Measurements from ENCODE around the gene HOXA3.

Gene HOXA3

DNA sequence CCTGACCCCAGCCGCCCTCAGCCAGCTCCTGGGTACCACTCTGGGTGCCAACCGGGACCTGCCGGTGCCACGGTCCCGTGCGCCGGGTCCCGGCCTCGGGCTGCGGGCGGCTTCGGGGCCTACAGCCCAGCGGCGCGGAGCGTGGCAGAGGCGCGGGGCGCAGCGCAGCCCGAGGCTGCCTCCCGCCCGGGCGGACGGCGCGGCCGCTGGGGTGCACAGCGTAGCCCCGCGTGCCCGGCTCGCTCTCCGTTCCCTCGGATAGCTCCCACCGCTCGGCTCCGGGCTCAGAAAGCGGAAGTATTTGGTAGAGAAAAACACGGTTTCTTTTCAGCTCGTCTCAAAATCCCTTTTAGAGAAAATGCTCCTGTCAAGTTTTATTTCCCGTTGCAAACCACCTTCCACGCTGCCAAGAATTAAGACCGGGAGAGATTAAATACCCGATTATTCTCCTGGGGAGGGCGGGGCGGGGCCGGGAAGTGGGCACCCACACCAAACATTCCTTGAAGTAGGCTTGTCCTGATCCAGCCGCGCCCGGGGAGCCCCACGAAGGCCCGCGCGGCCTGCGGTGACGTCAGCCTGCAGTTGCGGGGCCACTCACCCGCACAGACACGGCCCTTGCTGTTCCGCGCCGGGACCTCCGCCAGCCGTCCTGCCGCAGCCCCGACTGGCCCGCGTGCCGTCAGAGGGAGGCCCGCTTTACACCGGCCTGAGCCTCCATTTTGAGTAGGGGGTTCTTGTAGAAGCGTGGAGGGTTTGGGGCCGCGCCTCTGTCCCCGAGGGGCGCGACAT lies 40.4 kb upstream of the HOXA3 start:
- no peak overlapping the region for H3K4me3 ChIP-seq (replicated peaks in 1 of 2; ENCODE audit: low read depth in 2 of 2, low read length in 2 of 2)
- peak in 1 of 2 donors; percentile 17 for DNase-seq (ENCODE audit: low read depth in 2 of 2)
- TF ChIP-seq, protein P1, sequence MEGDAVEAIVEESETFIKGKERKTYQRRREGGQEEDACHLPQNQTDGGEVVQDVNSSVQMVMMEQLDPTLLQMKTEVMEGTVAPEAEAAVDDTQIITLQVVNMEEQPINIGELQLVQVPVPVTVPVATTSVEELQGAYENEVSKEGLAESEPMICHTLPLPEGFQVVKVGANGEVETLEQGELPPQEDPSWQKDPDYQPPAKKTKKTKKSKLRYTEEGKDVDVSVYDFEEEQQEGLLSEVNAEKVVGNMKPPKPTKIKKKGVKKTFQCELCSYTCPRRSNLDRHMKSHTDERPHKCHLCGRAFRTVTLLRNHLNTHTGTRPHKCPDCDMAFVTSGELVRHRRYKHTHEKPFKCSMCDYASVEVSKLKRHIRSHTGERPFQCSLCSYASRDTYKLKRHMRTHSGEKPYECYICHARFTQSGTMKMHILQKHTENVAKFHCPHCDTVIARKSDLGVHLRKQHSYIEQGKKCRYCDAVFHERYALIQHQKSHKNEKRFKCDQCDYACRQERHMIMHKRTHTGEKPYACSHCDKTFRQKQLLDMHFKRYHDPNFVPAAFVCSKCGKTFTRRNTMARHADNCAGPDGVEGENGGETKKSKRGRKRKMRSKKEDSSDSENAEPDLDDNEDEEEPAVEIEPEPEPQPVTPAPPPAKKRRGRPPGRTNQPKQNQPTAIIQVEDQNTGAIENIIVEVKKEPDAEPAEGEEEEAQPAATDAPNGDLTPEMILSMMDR (IDR thresholded peaks at IDR 0.05; ENCODE audit: low read depth, low read length) = no peak

DNA sequence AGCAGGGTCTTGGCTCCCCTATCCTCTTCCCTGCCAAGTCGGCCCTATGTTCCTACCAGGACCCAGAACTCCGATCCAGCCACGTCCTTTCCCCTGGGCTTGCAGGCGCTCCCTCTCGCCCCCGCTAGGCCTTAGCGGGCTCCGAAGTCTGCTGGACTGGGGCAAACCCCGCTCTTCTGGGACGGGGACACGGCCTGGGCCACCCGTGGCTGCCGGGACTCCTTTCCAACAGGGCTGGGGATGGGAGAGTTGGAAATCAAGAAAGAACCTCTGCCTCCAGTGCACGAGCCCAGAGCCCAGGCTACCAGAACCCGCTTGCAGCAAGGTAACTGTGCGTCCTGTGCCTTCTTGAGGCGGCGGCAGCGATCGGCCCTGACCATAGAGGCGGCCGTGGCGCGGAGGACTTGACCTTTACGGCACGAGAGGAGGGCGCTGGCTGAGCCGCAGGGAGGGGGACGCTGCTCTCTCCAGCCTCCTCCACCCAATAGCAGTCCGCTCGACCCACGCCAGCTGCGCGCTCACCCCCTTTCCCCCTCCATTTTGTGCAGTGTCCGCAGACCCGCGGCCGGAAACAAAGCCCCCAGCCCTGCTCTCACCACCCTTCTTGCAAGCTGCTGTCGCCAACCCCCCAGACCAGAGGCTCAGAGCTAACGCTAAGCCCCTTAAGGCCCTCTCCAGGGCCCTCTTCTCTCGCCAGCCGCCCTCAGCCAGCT lies 39.6 kb upstream of the HOXA3 start:
- DNase-seq (ENCODE audit: low read depth in 2 of 2) = no peak
- H3K4me3 ChIP-seq (replicated peaks in 1 of 2; ENCODE audit: low read depth in 2 of 2, low read length in 2 of 2) = no peak overlapping the region
- TF ChIP-seq, protein P1 (IDR thresholded peaks at IDR 0.05; ENCODE audit: low read depth, low read length) = no peak

DNA sequence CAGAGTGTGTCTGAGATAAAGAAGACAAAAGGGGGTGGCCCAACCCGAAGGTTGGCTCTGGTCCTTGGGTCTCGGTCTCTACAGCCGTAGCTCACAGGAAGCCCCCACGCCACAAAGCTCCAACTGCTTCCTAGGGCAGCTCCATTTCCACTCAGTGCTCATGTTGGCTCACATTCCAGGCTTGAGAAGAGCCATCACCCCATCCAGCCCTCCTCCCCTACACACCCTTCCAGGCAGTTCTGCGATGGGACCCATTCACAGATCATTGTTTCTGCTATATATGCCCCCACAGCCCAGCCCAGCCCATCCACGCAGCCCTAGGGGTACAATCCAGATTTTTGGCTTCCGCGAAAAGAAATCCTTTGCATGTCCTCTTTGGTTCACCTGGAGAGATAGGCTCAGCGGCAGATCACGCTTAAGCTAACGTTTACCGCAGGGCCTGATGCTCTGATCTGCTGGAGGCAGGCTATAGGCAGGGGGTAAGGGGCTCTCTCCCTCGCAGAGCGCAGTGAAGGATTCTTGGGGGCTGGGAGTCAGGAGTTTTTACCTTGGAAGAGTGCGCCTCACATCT lies 38.9 kb upstream of the HOXA3 start:
- DNase-seq (ENCODE audit: low read depth in 2 of 2) = no peak
- H3K4me3 ChIP-seq (replicated peaks in 1 of 2; ENCODE audit: low read depth in 2 of 2, low read length in 2 of 2) = no peak overlapping the region
- TF ChIP-seq, protein P1 (IDR thresholded peaks at IDR 0.05; ENCODE audit: low read depth, low read length) = no peak

DNA sequence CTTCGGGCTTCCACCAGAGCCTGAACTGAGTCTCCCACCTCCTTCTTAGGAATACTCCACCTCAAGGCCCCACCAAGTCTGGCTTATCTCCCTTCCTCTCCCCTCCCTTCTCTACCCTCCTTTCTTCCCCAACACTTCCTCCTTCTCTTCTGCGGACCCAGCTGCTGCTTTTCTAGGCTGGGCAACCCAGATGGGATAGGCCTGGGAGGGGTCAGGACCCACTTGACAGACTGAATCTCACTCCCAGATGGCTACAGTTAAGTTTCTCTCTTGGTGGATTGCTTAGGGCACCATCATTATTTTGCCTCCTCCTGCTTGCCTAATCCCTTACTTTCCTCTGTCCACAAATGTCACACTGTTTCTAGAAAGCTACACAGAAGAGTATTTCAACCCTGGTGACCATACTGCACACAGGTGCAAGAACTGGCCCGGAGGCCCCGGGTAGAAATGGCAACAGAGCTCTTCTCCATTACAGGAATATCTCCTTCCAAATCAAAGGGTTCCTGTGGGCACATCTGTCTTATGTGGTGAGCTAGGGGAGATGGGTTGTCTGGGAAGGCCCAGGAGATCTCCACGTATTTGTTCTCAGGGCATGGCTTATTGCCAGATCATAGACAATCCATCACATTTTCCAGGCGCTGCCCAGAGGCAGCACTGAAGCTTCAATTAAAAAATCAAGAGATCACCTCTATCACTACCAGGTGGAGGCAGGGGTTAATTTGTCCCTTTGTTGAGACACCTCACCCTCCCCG lies 37.8 kb upstream of the HOXA3 start:
- H3K4me3 ChIP-seq (replicated peaks in 1 of 2; ENCODE audit: low read depth in 2 of 2, low read length in 2 of 2) = no peak overlapping the region
- TF ChIP-seq, protein P1 (IDR thresholded peaks at IDR 0.05; ENCODE audit: low read depth, low read length) = no peak
- DNase-seq (ENCODE audit: low read depth in 2 of 2) = no peak

DNA sequence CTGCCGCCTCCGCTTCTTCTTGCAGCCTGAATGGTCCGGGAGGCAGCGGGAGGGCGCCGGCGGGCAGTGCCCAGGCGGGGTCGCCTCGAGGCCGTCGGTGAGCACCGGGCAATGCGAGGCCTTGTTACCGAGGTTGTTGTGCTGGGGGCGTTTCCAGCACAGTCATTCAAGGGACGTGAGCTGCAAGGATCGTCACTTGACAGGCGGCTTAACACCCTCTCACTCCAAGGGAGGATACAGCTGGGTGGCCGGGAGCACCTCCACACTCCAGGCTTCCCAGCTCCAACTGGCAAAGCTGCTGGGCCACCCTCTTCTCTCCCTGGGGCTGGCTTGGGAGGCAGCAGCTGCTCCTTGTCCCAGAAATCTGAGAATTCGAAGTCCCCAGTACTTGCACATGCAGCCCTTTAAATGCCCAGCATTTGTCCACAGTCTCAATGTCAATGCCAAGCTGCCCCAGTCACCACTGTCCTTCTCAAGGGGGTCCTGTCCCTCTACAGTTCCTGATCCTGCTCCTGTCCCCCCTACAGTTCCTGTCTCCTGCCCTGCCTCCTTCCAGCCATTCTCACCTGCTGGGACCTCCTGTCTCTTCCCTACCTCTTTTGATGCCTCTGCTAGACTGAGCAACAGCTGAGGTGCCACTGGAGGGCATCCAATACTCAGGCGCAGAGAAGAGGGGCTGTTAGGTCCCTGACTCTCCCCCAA lies 37.1 kb upstream of the HOXA3 start:
- TF ChIP-seq, protein P1 (IDR thresholded peaks at IDR 0.05; ENCODE audit: low read depth, low read length) = no peak
- H3K4me3 ChIP-seq (replicated peaks in 1 of 2; ENCODE audit: low read depth in 2 of 2, low read length in 2 of 2) = no peak overlapping the region
- DNase-seq (ENCODE audit: low read depth in 2 of 2) = no peak
